ENCODE measurements around the gene KRTAP4-7. TPM values are rescaled to one million over a fixed set of nuclear protein-coding genes. Genes with fewer than 3 reads are reported as not detected.
"Not testable (repeated sequence)": the region's sequence is repeated elsewhere in the genome, so short reads cannot be mapped to it uniquely, and the experiment has no call there.

The KRTAP4-7 gene
- total and polyA plus RNA-seq, 5 donors, result not detected

DNA sequence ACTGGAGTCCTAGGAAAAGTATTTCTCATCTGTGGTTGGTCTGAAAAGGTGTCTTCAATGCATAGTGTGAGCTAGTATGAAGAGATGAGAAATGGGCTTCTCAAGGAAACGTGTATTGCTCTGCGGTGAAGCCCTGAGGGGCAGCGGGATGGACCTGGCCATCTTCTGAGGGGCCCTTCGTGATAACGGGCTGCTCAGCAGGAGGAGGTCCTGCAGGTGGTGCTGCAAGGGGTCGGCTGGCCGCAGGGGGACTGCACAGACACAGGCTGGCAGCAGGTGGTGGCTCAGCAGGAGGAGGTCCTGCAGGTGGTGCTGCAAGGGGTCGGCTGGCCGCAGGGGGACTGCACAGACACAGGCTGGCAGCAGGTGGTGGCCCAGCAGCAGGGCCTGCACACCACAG, 29.4 kb upstream of the KRTAP4-7 start:
- H3K4me3 ChIP-seq (ENCODE audit: low read length); DNase-seq; H3K27ac ChIP-seq (ENCODE audit: low read length); H3K4me1 ChIP-seq (ENCODE audit: control insufficient read depth, insufficient read depth, low read length); H3K27me3 ChIP-seq (ENCODE audit: control insufficient read depth, insufficient read depth); H3K9me3 ChIP-seq (ENCODE audit: control insufficient read depth, low read length); ATAC-seq; intact Hi-C loops (cut with DNase I): not testable (repeated sequence)
- WGBS, result 66% methylated on average over 9 of the region's 9 CpGs

DNA sequence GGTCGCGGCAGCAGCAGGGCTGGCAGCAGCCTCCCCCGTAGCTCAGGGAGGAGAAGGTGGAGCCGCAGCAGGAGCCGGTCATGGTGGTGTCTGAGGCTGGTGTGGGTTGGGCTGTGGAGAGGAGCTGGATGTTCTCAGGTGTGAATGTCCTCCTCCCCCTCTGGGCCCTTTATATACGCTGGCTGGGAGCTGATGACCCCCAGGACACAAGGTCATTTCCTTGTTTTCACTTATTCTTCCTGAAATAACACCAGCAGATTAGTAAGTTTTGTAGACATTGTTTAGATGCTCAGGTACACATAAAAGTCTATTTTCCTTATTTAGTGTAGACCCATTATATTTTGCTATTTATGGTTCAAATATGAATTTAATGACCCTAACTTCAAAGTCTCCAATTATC, 28.8 kb upstream of the KRTAP4-7 start, which contains the start of gene KRTAP2-2:
TSS of gene KRTAP2-2 (minus strand) at position 101 of the 400 bp plus-strand sequence. CDS start at position 82, 19 bp downstream.
- H3K4me1 ChIP-seq (ENCODE audit: control insufficient read depth, insufficient read depth, low read length); H3K9me3 ChIP-seq (ENCODE audit: control insufficient read depth, low read length); H3K27me3 ChIP-seq (ENCODE audit: control insufficient read depth, insufficient read depth); intact Hi-C loops (cut with DNase I); ATAC-seq; H3K27ac ChIP-seq (ENCODE audit: low read length); H3K4me3 ChIP-seq (ENCODE audit: low read length); DNase-seq: not testable (repeated sequence)
- WGBS, result 39% methylated on average over 1 of the region's 6 CpGs

GRCh38 chr17:41057547-41057946, 26.4 kb upstream of the KRTAP4-7 start:
- Histone ChIP-seq H3K9me3 (ENCODE audit: control insufficient read depth, low read length) (no peaks in the 10 kb centered on the region), H3K27ac (ENCODE audit: low read length) (no peak overlapping the region), H3K27me3 (ENCODE audit: control insufficient read depth, insufficient read depth) (peaks cover 3% of the 10 kb centered on the region), H3K4me1 (ENCODE audit: control insufficient read depth, insufficient read depth, low read length) (no peaks in the 10 kb centered on the region), H3K4me3 (ENCODE audit: low read length) (no peak overlapping the region)
- intact Hi-C loops (cut with DNase I), result no loop called here
- ATAC-seq (no peak), DNase-seq (no peak)
- WGBS, result 95% methylated on average over 1 of the region's 1 CpG

DNA sequence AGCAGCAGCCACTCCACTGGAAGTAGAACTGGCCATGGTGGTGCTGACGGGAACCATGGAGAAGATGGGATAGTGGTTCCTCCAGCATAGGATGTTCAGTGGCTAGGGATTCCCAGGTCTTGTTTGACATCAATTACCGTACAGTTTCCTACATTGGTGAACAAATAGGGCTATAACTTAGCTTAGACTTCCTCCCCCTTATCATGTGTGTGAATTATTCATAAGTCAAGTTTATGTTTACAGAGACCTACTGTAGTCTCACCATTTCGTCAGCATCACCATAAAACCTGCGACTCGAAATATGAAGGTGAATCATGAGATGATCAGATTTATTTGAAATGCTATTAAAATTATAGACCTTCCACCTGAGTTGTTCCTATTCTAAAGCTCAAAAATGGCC, 25.2 kb upstream of the KRTAP4-7 start:
- Histone ChIP-seq H3K4me3 (ENCODE audit: low read length) (no peak overlapping the region), H3K9me3 (ENCODE audit: control insufficient read depth, low read length) (no peaks in the 10 kb centered on the region), H3K27me3 (ENCODE audit: control insufficient read depth, insufficient read depth) (peaks cover 3% of the 10 kb centered on the region), H3K4me1 (ENCODE audit: control insufficient read depth, insufficient read depth, low read length) (no peaks in the 10 kb centered on the region), H3K27ac (ENCODE audit: low read length) (no peak overlapping the region)
- intact Hi-C loops (cut with DNase I), result no loop called here
- ATAC-seq, result no peak
- no peak for DNase-seq
- WGBS, result 86% methylated on average over 5 of the region's 5 CpGs

GRCh38 chr17:41059276-41060051, 24.5 kb upstream of the KRTAP4-7 start:
- DNase-seq; H3K27me3 ChIP-seq (ENCODE audit: control insufficient read depth, insufficient read depth); H3K4me3 ChIP-seq (ENCODE audit: low read length); intact Hi-C loops (cut with DNase I); ATAC-seq; H3K27ac ChIP-seq (ENCODE audit: low read length); H3K4me1 ChIP-seq (ENCODE audit: control insufficient read depth, insufficient read depth, low read length); H3K9me3 ChIP-seq (ENCODE audit: control insufficient read depth, low read length): not testable (repeated sequence)
- WGBS, result 24% methylated on average over 11 of the region's 31 CpGs

GRCh38 chr17:41060052-41060604, 23.8 kb upstream of the KRTAP4-7 start, which contains the start of gene KRTAP2-3:
TSS of gene KRTAP2-3 (minus strand) at chr17:41060114. CDS start at chr17:41060050, 64 bp downstream.
- intact Hi-C loops (cut with DNase I), result no loop called here
- Histone ChIP-seq H3K4me1 (ENCODE audit: control insufficient read depth, insufficient read depth, low read length) (no peaks in the 10 kb centered on the region), H3K27me3 (ENCODE audit: control insufficient read depth, insufficient read depth) (no peaks in the 10 kb centered on the region), H3K9me3 (ENCODE audit: control insufficient read depth, low read length) (no peaks in the 10 kb centered on the region), H3K4me3 (ENCODE audit: low read length) (no peak within 1 kb of the TSS), H3K27ac (ENCODE audit: low read length) (no peak within 1 kb of the TSS)
- DNase-seq, result no peak
- ATAC-seq, result no peak
- 56% methylated on average over 6 of the region's 6 CpGs for WGBS

GRCh38 chr17:41061964-41062363, 22.0 kb upstream of the KRTAP4-7 start:
- WGBS, result 74% methylated on average over 1 of the region's 1 CpG
- Histone ChIP-seq H3K9me3 (ENCODE audit: control insufficient read depth, low read length) (no peaks in the 10 kb centered on the region), H3K4me1 (ENCODE audit: control insufficient read depth, insufficient read depth, low read length) (no peaks in the 10 kb centered on the region), H3K4me3 (ENCODE audit: low read length) (no peak overlapping the region), H3K27me3 (ENCODE audit: control insufficient read depth, insufficient read depth) (no peaks in the 10 kb centered on the region), H3K27ac (ENCODE audit: low read length) (no peak overlapping the region)
- intact Hi-C loops (cut with DNase I), result no loop called here
- no peak for ATAC-seq
- DNase-seq, result no peak

GRCh38 chr17:41063449-41063848, 20.5 kb upstream of the KRTAP4-7 start:
- 85% methylated on average over 4 of the region's 4 CpGs for whole genome bisulfite sequencing
- no peak for ATAC-seq
- intact Hi-C loops (cut with DNase I), result no loop called here

DNA sequence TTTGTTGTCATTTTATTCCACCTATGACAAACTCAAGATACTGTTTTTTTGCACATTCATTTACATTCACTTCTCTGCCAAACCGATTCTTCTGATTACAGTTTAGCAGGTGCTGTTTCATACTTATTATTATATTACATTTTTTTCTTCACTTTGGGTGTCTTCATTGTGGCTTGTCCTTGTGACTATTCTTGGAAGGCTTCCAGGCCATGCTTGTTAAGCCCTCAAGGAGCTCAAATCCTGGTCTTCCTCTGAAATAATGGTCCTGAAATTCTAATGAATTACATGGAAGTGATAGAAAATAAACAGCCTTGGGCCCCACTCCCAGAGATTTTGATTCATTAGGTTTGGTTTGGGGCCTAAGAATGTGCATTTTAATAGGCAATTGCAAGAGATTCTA, 19.6 kb upstream of the KRTAP4-7 start:
- Histone ChIP-seq H3K27me3 (ENCODE audit: control insufficient read depth, insufficient read depth) (peaks cover 3% of the 10 kb centered on the region), H3K9me3 (ENCODE audit: control insufficient read depth, low read length) (no peaks in the 10 kb centered on the region), H3K4me1 (ENCODE audit: control insufficient read depth, insufficient read depth, low read length) (no peaks in the 10 kb centered on the region), H3K27ac (ENCODE audit: low read length) (no peak overlapping the region), H3K4me3 (ENCODE audit: low read length) (no peak overlapping the region)
- WGBS, result 78% methylated on average over 1 of the region's 1 CpG
- intact Hi-C loops (cut with DNase I), result no loop called here
- ATAC-seq (no peak), DNase-seq (no peak)

More at GRCh38 chr17:41063449-41063848, 20.5 kb upstream of the KRTAP4-7 start:
- H3K27ac ChIP-seq (ENCODE audit: low read length), result no peak overlapping the region
- H3K27me3 ChIP-seq (ENCODE audit: control insufficient read depth, insufficient read depth), result peaks cover 3% of the 10 kb centered on the region
- no peak for DNase-seq
- no peak overlapping the region for H3K4me3 ChIP-seq (ENCODE audit: low read length)
- no peaks in the 10 kb centered on the region for H3K4me1 ChIP-seq (ENCODE audit: control insufficient read depth, insufficient read depth, low read length)
- H3K9me3 ChIP-seq (ENCODE audit: control insufficient read depth, low read length), result no peaks in the 10 kb centered on the region

GRCh38 chr17:41065016-41065689, 18.8 kb upstream of the KRTAP4-7 start:
- H3K9me3 ChIP-seq (ENCODE audit: control insufficient read depth, low read length); DNase-seq; H3K27ac ChIP-seq (ENCODE audit: low read length); ATAC-seq; H3K4me1 ChIP-seq (ENCODE audit: control insufficient read depth, insufficient read depth, low read length); H3K4me3 ChIP-seq (ENCODE audit: low read length); intact Hi-C loops (cut with DNase I); H3K27me3 ChIP-seq (ENCODE audit: control insufficient read depth, insufficient read depth): not testable (repeated sequence)
- 63% methylated on average over 7 of the region's 16 CpGs for WGBS

Measured in right cardiac atrium (tissue), 5 donors.